Panc1 (cell line): ENCODE results near the gene TLCD3A. TPM values are rescaled to one million over a fixed set of nuclear protein-coding genes. Genes with fewer than 3 reads are reported as not detected.

ENCODE experiments used
- ATAC-seq: fragments of 200-7000 bp; cut with Tn5 transposase; 2 replicates; pipeline ENCODE4 v1.9.1; 2020; ENCODE audit warnings: mild to moderate bottlenecking, moderate library complexity
- BruUV-seq: library from RNA; stranded (reverse); fragments of 400-500 nt; replicated peaks from 2 replicates; lab custom pipeline; 2021; lab: Mats Ljungman, UMichigan
- CTCF ChIA-PET: fragments of 300-600 bp; sonication (Branson Sonifier 250); formaldehyde crosslinking; loops from one replicate; lab custom pipeline; 2022; ENCODE audit warnings: antibody characterized with exemption; lab: Charles Lee
- POLR2A ChIA-PET: fragments of 300-600 bp; sonication (Branson Sonifier 250); formaldehyde crosslinking; loops from one replicate; lab custom pipeline; 2022; ENCODE audit warnings: antibody characterized with exemption; lab: Charles Lee
- DNase-seq: peaks from one replicate; pipeline ENCODE4 v3.0.0-alpha.2; 2010; ENCODE audit warnings: low read depth, low spot score
- H3K27ac ChIP-seq: 2 replicates; pipeline ENCODE4 v1.5.1; 2011; ENCODE audit warnings: mild to moderate bottlenecking, low read length, inconsistent platforms
- H3K27me3 ChIP-seq: fragments of 200-500 bp; sonication (Bioruptor generic); 2 replicates; pipeline ENCODE4 v1.6.0; 2014; ENCODE audit warnings: low read length, inconsistent platforms; ENCODE audit not compliant: control insufficient read depth, insufficient read depth
- H3K36me3 ChIP-seq: fragments of 200-500 bp; sonication (Bioruptor generic); 2 replicates; pipeline ENCODE4 v1.5.1; 2014; ENCODE audit warnings: inconsistent platforms, mild to moderate bottlenecking, low read length, moderate library complexity; ENCODE audit not compliant: control insufficient read depth, insufficient read depth
- H3K4me1 ChIP-seq: 2 replicates; pipeline ENCODE4 v1.5.1; 2011; ENCODE audit warnings: inconsistent platforms, mild to moderate bottlenecking, low read length, moderate library complexity; ENCODE audit not compliant: control insufficient read depth, insufficient read depth
- H3K4me3 ChIP-seq, 2 experiments: 2 replicates each; pipeline ENCODE4 v1.5.1; 2011 to 2012; ENCODE audit warnings: low read depth in 2 of 2, low read length in 2 of 2, mild to moderate bottlenecking in 2 of 2, inconsistent platforms in 1 of 2, moderate library complexity in 1 of 2
- H3K9me3 ChIP-seq: fragments of 200-500 bp; sonication (Bioruptor generic); 2 replicates; pipeline ENCODE4 v1.5.1; 2014; ENCODE audit warnings: low read depth, mild to moderate bottlenecking, inconsistent platforms, low read length, moderate library complexity; ENCODE audit not compliant: control insufficient read depth, insufficient read depth
- POLR2AphosphoS5 ChIP-seq: IDR thresholded peaks from 2 replicates; pipeline ENCODE4 v1.6.1; 2012; ENCODE audit warnings: mild to moderate bottlenecking, low read depth, low read length, moderate library complexity
- SIN3A ChIP-seq: IDR thresholded peaks from 2 replicates; pipeline ENCODE4 v1.6.1; 2012; ENCODE audit warnings: low read depth, mild to moderate bottlenecking, low read length, moderate library complexity, borderline replicate concordance; ENCODE audit not compliant: insufficient read depth
- TCF7L2 ChIP-seq: IDR thresholded peaks from 2 replicates; pipeline ENCODE4 v1.6.1; 2011; ENCODE audit warnings: mild to moderate bottlenecking, low read depth, low read length, inconsistent platforms
- in situ Hi-C: cut with HindIII; loops from 2 replicates; pipeline ENCODE4 v1.10.0; 2016; ENCODE audit warnings: low sequenced_read_pairs, low pct_unique_long_range_greater_than_20kb
- intact Hi-C: fragments of 100-400 bp; cut with micrococcal nuclease; formaldehyde crosslinking; loops from one replicate; pipeline ENCODE4 v1.10.0; 2022; ENCODE audit not compliant: unreplicated experiment
- total RNA-seq: library from RNA; stranded (reverse); gene quantifications from one replicate; pipeline ENCODE4 v1.2.1, GENCODE V29; 2021; ENCODE audit not compliant: unreplicated experiment
- TF ChIP-seq, protein P1 (sequence below), 2 experiments: IDR thresholded peaks; 2 replicates each; pipeline ENCODE4 v1.6.1; 2011 to 2012; ENCODE audit warnings: low read depth in 2 of 2, control low read depth in 1 of 2, low read length in 1 of 2, mild to moderate bottlenecking in 1 of 2, moderate library complexity in 1 of 2; ENCODE audit not compliant: insufficient read depth in 1 of 2
- TF ChIP-seq, protein P2 (sequence below): fragments of 450-650 bp; IDR thresholded peaks from 2 replicates; pipeline ENCODE4 v1.5.1; 2017; ENCODE audit warnings: mild to moderate bottlenecking

The TLCD3A gene
- total RNA-seq, 1 experiment from 2014 or later: 30.4 TPM

DNA sequence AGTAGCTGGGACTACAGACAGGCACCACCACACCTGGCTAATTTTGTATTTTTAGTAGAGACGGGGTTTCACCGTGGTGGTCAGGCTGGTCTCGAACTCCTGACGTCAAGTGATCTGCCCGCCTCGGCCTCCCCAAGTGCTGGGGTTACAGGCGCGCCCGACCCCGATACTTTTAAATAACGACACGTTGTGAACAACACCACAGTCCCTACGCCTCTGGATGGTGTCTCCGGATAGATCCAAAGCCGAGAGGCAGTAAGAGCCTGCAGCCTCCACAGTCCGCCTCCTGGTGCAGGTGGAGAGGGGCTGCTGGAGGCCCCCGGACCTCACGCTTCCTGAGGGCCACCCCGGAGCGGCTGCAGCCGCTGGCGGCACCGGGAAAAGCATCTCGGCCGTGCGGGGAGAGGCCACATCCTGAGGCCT, 741 bp upstream of the TLCD3A start:
- Histone ChIP-seq H3K4me1 (peaks cover 3% of the 10 kb centered on the region; the same call in 1 of the 2 replicates), H3K9me3 (no peaks in the 10 kb centered on the region), H3K36me3 (no peaks in the 10 kb centered on the region; the same call in 1 of the 2 replicates), H3K4me3 (peak overlapping the region; percentile 62 to 69), H3K27me3 (no peaks in the 10 kb centered on the region), H3K27ac (peak overlapping the region; percentile 73)
- ATAC-seq (peak; percentile 55; the same call in 1 of the 2 replicates), DNase-seq (no peak)
- ChIA-PET POLR2A (no interaction called here), CTCF (no interaction called here)
- intact Hi-C loops: no loop called here
- BruUV-seq: no TSS peak
- in situ Hi-C loops: no loop called here
- TF ChIP-seq, protein P1, sequence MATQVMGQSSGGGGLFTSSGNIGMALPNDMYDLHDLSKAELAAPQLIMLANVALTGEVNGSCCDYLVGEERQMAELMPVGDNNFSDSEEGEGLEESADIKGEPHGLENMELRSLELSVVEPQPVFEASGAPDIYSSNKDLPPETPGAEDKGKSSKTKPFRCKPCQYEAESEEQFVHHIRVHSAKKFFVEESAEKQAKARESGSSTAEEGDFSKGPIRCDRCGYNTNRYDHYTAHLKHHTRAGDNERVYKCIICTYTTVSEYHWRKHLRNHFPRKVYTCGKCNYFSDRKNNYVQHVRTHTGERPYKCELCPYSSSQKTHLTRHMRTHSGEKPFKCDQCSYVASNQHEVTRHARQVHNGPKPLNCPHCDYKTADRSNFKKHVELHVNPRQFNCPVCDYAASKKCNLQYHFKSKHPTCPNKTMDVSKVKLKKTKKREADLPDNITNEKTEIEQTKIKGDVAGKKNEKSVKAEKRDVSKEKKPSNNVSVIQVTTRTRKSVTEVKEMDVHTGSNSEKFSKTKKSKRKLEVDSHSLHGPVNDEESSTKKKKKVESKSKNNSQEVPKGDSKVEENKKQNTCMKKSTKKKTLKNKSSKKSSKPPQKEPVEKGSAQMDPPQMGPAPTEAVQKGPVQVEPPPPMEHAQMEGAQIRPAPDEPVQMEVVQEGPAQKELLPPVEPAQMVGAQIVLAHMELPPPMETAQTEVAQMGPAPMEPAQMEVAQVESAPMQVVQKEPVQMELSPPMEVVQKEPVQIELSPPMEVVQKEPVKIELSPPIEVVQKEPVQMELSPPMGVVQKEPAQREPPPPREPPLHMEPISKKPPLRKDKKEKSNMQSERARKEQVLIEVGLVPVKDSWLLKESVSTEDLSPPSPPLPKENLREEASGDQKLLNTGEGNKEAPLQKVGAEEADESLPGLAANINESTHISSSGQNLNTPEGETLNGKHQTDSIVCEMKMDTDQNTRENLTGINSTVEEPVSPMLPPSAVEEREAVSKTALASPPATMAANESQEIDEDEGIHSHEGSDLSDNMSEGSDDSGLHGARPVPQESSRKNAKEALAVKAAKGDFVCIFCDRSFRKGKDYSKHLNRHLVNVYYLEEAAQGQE (IDR thresholded peaks at IDR 0.05; ENCODE audit: insufficient read depth in 1 of 2, low read depth in 2 of 2, low read length in 1 of 2): no peak
- no peak for TF ChIP-seq POLR2AphosphoS5
- no peak for TF ChIP-seq SIN3A
- TF ChIP-seq, protein P2, sequence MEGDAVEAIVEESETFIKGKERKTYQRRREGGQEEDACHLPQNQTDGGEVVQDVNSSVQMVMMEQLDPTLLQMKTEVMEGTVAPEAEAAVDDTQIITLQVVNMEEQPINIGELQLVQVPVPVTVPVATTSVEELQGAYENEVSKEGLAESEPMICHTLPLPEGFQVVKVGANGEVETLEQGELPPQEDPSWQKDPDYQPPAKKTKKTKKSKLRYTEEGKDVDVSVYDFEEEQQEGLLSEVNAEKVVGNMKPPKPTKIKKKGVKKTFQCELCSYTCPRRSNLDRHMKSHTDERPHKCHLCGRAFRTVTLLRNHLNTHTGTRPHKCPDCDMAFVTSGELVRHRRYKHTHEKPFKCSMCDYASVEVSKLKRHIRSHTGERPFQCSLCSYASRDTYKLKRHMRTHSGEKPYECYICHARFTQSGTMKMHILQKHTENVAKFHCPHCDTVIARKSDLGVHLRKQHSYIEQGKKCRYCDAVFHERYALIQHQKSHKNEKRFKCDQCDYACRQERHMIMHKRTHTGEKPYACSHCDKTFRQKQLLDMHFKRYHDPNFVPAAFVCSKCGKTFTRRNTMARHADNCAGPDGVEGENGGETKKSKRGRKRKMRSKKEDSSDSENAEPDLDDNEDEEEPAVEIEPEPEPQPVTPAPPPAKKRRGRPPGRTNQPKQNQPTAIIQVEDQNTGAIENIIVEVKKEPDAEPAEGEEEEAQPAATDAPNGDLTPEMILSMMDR: no peak
- no peak for TF ChIP-seq TCF7L2

DNA sequence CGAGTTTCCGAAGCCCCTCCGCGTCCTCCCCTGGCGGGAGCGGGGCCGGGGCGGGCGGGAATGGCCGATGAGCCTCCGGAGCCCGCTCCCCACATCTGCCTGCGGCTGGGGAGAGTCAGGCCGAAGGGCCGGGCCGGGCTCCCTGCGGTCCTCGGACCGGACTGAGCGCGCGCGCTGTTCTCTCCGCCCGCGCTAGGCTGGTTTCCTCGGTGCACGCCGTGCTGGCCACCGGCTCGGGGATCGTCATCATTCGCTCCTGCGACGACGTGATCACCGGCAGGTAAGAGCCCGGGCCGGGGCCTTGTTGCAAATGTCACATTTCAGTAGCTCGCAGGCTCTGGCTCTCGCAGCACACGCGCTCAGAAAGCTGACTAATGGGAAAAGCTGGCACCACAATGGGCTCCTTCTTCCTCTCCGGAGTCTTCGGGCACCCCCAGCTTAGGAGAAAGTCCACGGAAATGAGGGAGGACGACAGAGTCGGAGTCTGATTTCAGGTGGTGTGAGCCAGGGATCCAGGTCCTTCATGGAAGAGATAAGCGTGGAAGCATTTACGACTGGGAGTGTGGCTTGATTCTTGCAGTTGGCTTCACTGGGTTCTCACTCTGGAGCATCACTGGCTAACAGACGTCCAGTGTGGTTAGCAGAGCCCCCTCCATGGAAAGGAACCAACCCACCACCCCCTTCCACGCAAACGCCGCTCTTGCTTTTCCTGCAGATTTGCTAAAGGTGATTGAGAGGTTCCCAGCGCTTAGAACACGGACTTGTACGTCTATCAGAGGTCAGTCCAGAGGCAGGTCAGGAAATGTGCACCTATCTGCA, 715 bp downstream of the TLCD3A start:
- in situ Hi-C loops: no loop called here
- ATAC-seq (peak; percentile 51), DNase-seq (no peak)
- Histone ChIP-seq H3K27ac (peak overlapping the region; percentile 74), H3K36me3 (no peaks in the 10 kb centered on the region; the same call in 1 of the 2 replicates), H3K9me3 (no peaks in the 10 kb centered on the region), H3K4me3 (peak overlapping the region; percentile 62 to 80), H3K27me3 (no peaks in the 10 kb centered on the region), H3K4me1 (peaks cover 3% of the 10 kb centered on the region; the same call in 1 of the 2 replicates)
- no TSS peak for BruUV-seq
- intact Hi-C loops: no loop called here
- no peak for TF ChIP-seq TCF7L2
- TF ChIP-seq, protein P1 (IDR thresholded peaks at IDR 0.05; ENCODE audit: insufficient read depth in 1 of 2, low read depth in 2 of 2, low read length in 1 of 2): no peak
- TF ChIP-seq, protein P2: no peak
- no peak for TF ChIP-seq POLR2AphosphoS5
- TF ChIP-seq SIN3A: no peak
- ChIA-PET CTCF (interaction anchor here (0.6 kb wide), 1 partner anchor 169 kb away, joined by 4 read pairs; no protein-coding TSS in a partner anchor), POLR2A (no interaction called here)
